ENCODE results near the gene PRICKLE2. TPM values are rescaled to one million over a fixed set of nuclear protein-coding genes. Genes with fewer than 3 reads are reported as not detected.

Gene PRICKLE2
- total RNA-seq, 1 experiment from 2014 or later = 3.2 TPM

- no peak overlapping the region for H2BK15ac ChIP-seq (ENCODE audit: low read depth, low read length)
- peaks cover 4 to 15% (median 6%) of the 10 kb centered on the region in 3 experiments for H3K36me3 Mint-ChIP-seq (ENCODE audit: insufficient read depth in 1 of 3, low read depth in 3 of 3)
- no peak overlapping the region for H3K27ac Mint-ChIP-seq
- no peak overlapping the region for H2BK20ac ChIP-seq (ENCODE audit: low read depth, low read length, poor library complexity, severe bottlenecking)
- no peaks in the 10 kb centered on the region for H3K79me1 ChIP-seq (ENCODE audit: insufficient read depth, low read depth, low read length, poor library complexity, severe bottlenecking)
- no peak overlapping the region for H4K5ac ChIP-seq (ENCODE audit: insufficient read length, low read depth, low read length)
- H2BK120ac ChIP-seq (ENCODE audit: low read depth, low read length, poor library complexity, severe bottlenecking) = no peak overlapping the region
- H3T11ph ChIP-seq (ENCODE audit: low read length) = no peak overlapping the region
- no peak for DNase-seq
- H4K8ac ChIP-seq (replicated peaks; ENCODE audit: insufficient read length, low read depth, low read length) = no peak overlapping the region
- no peak overlapping the region for H2BK12ac ChIP-seq (ENCODE audit: insufficient read length, low read depth, low read length)
- no peak overlapping the region for H3K4ac ChIP-seq (ENCODE audit: low read depth, low read length)
- H3K23me2 ChIP-seq (ENCODE audit: insufficient read length, low read depth, low read length, poor library complexity, severe bottlenecking) = peaks cover 4% of the 10 kb centered on the region
- H3K27ac ChIP-seq (ENCODE audit: insufficient read length, low read depth, low read length) = no peak overlapping the region
- no peak for TF ChIP-seq CTCF (conservative IDR thresholded peaks at IDR 0.05)
- H3K4me1 ChIP-seq (ENCODE audit: insufficient read depth, low read length) = 0 out of 2 replicates have a peak, but pooled peaks cover 2% of the 10 kb centered on the region
- no peaks in the 10 kb centered on the region for H3K9me3 ChIP-seq (ENCODE audit: control insufficient read depth, low read depth, low read length)
- no peak overlapping the region for H2AK5ac ChIP-seq (ENCODE audit: insufficient read length, low read length)
- no peak overlapping the region for H2AFZ ChIP-seq (ENCODE audit: low read length)
- H3K18ac ChIP-seq (ENCODE audit: insufficient read length, low read depth, low read length) = no peak overlapping the region
- no peak overlapping the region for H3K23ac ChIP-seq (ENCODE audit: insufficient read length, low read depth, low read length)
- WGBS (ENCODE audit: extremely low coverage, insufficient read length, low lambda C conversion rate) = no CpG with 5 or more reads among the region's 7 CpGs
- H3K9me3 Mint-ChIP-seq = peaks cover 10 to 11% of the 10 kb centered on the region in 2 experiments
- no peaks in the 10 kb centered on the region for H4K20me1 ChIP-seq (ENCODE audit: control insufficient read depth, insufficient read depth, insufficient read length)
- H3K4me3 Mint-ChIP-seq = peak overlapping the region in 1 of 2 experiments; percentile 76; a peak in 1 of 5 replicates
- H3K9ac ChIP-seq (ENCODE audit: extremely low read depth, insufficient read length, low read length) = no peak overlapping the region
- no peak overlapping the region for H3K56ac ChIP-seq (ENCODE audit: insufficient read length, low read depth, low read length)
- H2BK5ac ChIP-seq (ENCODE audit: insufficient read length, low read length) = no peak overlapping the region
- no peak overlapping the region for H4K91ac ChIP-seq (ENCODE audit: insufficient read length, low read depth, low read length)
- no peaks in the 10 kb centered on the region for H3K27me3 ChIP-seq (ENCODE audit: insufficient read depth, low read length)
- H3K14ac ChIP-seq (ENCODE audit: insufficient read depth, low read length) = no peak overlapping the region
- no peak overlapping the region for H3K4me2 ChIP-seq (ENCODE audit: insufficient read depth, insufficient read length, low read length)
- no peaks in the 10 kb centered on the region for H3K79me2 ChIP-seq (ENCODE audit: insufficient read depth, low read length)
- H3K27me3 Mint-ChIP-seq (ENCODE audit: low read depth) = peaks cover 5% of the 10 kb centered on the region
- peaks cover 40 to 42% of the 10 kb centered on the region in 2 experiments for H3K4me1 Mint-ChIP-seq
Measured at GRCh38 chr3:64266065-64266931, 41.0 kb upstream of the PRICKLE2 start.
